Measurements from ENCODE around the gene LARGE1.

The LARGE1 gene

GRCh38 chr22:33913188-33913587 is 7.1 kb downstream of the LARGE1 start:
- DNase-seq (ENCODE audit: low read depth in 2 of 2), result no peak

GRCh38 chr22:33909911-33910310 is 10.4 kb downstream of the LARGE1 start:
- no peak for DNase-seq (ENCODE audit: low read depth in 2 of 2)

GRCh38 chr22:33909075-33909458 is 11.2 kb downstream of the LARGE1 start:
- no peak for DNase-seq (ENCODE audit: low read depth in 2 of 2)

- no peak for DNase-seq (ENCODE audit: low read depth in 2 of 2)
Measured at GRCh38 chr22:33908171-33909074, 11.9 kb downstream of the LARGE1 start.

- no peak for DNase-seq (ENCODE audit: low read depth in 2 of 2)
Measured at GRCh38 chr22:33906954-33907353, 13.3 kb downstream of the LARGE1 start.

GRCh38 chr22:33906475-33906874 is 13.8 kb downstream of the LARGE1 start:
- no peak for DNase-seq (ENCODE audit: low read depth in 2 of 2)

GRCh38 chr22:33903012-33903411 is 17.3 kb downstream of the LARGE1 start:
- DNase-seq (ENCODE audit: low read depth in 2 of 2), result no peak

- no peak for DNase-seq (ENCODE audit: low read depth in 2 of 2)
Measured at GRCh38 chr22:33902073-33902472, 18.2 kb downstream of the LARGE1 start.

GRCh38 chr22:33898121-33898520 is 22.2 kb downstream of the LARGE1 start:
- DNase-seq (ENCODE audit: low read depth in 2 of 2), result no peak

GRCh38 chr22:33897448-33897835 is 22.8 kb downstream of the LARGE1 start:
- DNase-seq (ENCODE audit: low read depth in 2 of 2), result no peak

GRCh38 chr22:33896575-33897447 is 23.5 kb downstream of the LARGE1 start:
- DNase-seq (ENCODE audit: low read depth in 2 of 2), result no peak

- no peak for DNase-seq (ENCODE audit: low read depth in 2 of 2)
Measured at GRCh38 chr22:33896154-33896553, 24.1 kb downstream of the LARGE1 start.

GRCh38 chr22:33895444-33895843 is 24.8 kb downstream of the LARGE1 start:
- DNase-seq (ENCODE audit: low read depth in 2 of 2), result no peak

GRCh38 chr22:33894515-33894914 is 25.8 kb downstream of the LARGE1 start:
- no peak for DNase-seq (ENCODE audit: low read depth in 2 of 2)

GRCh38 chr22:33894036-33894435 is 26.2 kb downstream of the LARGE1 start:
- no peak for DNase-seq (ENCODE audit: low read depth in 2 of 2)

- DNase-seq (ENCODE audit: low read depth in 2 of 2), result no peak
Measured at GRCh38 chr22:33893512-33893911, 26.8 kb downstream of the LARGE1 start.

- no peak for DNase-seq (ENCODE audit: low read depth in 2 of 2)
Measured at GRCh38 chr22:33891992-33892391, 28.3 kb downstream of the LARGE1 start.

- no peak for DNase-seq (ENCODE audit: low read depth in 2 of 2)
Measured at GRCh38 chr22:33891455-33891854, 28.8 kb downstream of the LARGE1 start.

- no peak for DNase-seq (ENCODE audit: low read depth in 2 of 2)
Measured at GRCh38 chr22:33889748-33890147, 30.5 kb downstream of the LARGE1 start.

- no peak for DNase-seq (ENCODE audit: low read depth in 2 of 2)
Measured at GRCh38 chr22:33888821-33889220, 31.5 kb downstream of the LARGE1 start.

- DNase-seq (ENCODE audit: low read depth in 2 of 2), result no peak
Measured at GRCh38 chr22:33887173-33887572, 33.1 kb downstream of the LARGE1 start.

- no peak for DNase-seq (ENCODE audit: low read depth in 2 of 2)
Measured at GRCh38 chr22:33886696-33887095, 33.6 kb downstream of the LARGE1 start.

GRCh38 chr22:33884829-33885228 is 35.4 kb downstream of the LARGE1 start:
- DNase-seq (ENCODE audit: low read depth in 2 of 2), result no peak

All from stimulated activated CD8-positive, alpha-beta memory T cell treated with anti-CD3 and anti-CD28 coated beads, Interleukin-15, amount 100 ng/mL, for 48 hours (primary cell).